ENCODE measurements around the gene DMRT2. TPM values are rescaled to one million over a fixed set of nuclear protein-coding genes. Genes with fewer than 3 reads are reported as not detected.

The DMRT2 gene
- total RNA-seq, 1 donor from 2014 or later: 0.46 TPM

DNA sequence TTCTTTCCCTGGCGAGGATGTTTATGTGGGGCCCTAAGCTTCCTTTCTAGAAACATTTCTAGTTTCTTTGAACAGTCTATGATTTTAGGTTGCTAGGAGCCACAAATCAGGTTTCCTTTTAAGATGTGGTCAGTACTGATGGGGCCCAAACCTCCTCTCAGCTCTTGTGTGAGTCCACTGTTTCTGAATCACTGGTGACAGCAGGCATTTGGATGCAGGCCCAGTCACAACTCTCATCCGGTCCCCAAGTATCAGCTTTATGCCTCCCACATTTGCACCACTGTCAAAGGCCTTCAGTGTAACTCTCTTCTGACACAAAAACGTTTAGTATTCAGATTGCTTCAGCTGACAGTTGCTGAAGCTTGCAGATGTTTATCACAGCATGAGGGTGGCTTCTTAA, 7.8 kb downstream of the DMRT2 start:
- intact Hi-C loops (cut with DNase I): no loop called here
- Histone ChIP-seq H3K4me1 (no peaks in the 10 kb centered on the region), H3K36me3 (no peaks in the 10 kb centered on the region), H3K4me3 (no peak overlapping the region), H3K27me3 (peaks cover 60% of the 10 kb centered on the region), H3K27ac (no peak overlapping the region), H3K9me3 (no peaks in the 10 kb centered on the region)
- no peak for DNase-seq
- ATAC-seq: no peak
- TF ChIP-seq, protein P1, sequence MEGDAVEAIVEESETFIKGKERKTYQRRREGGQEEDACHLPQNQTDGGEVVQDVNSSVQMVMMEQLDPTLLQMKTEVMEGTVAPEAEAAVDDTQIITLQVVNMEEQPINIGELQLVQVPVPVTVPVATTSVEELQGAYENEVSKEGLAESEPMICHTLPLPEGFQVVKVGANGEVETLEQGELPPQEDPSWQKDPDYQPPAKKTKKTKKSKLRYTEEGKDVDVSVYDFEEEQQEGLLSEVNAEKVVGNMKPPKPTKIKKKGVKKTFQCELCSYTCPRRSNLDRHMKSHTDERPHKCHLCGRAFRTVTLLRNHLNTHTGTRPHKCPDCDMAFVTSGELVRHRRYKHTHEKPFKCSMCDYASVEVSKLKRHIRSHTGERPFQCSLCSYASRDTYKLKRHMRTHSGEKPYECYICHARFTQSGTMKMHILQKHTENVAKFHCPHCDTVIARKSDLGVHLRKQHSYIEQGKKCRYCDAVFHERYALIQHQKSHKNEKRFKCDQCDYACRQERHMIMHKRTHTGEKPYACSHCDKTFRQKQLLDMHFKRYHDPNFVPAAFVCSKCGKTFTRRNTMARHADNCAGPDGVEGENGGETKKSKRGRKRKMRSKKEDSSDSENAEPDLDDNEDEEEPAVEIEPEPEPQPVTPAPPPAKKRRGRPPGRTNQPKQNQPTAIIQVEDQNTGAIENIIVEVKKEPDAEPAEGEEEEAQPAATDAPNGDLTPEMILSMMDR (IDR thresholded peaks at IDR 0.05): no peak

DNA sequence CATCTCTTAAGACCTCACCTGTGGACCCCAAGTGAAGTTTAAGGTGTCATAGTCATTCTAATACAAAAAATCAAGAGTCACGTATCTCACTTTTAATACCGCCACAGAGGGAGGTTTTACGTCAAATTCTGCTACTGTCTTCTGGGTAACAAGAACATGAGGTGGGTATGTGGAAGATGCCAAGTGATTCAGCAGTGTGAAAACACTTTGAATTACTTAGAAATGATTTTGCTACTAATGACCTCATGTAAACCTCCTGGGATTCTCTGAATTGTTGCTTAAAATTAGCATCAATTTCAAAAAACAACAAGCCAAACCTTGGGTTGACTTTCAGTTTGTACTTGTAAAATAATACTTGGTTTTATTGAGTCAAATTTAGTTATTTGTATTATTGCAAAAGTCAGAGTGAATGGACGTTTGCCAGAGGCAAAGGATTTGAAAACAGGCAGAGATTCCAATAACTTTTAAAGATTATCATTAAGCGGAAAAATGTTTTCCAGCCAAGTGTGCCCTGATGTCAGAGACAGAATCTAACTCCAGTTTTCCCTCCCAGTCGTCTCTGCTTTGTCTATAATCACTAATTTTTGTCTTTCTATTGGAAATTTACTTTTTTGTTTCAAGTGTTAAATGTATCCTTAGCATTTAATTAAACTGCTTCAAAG, 8.8 kb downstream of the DMRT2 start:
- DNase-seq: no peak
- Histone ChIP-seq H3K36me3 (no peaks in the 10 kb centered on the region), H3K9me3 (no peaks in the 10 kb centered on the region), H3K27ac (no peak overlapping the region), H3K27me3 (peaks cover 49% of the 10 kb centered on the region), H3K4me1 (no peaks in the 10 kb centered on the region), H3K4me3 (no peak overlapping the region)
- intact Hi-C loops (cut with DNase I): no loop called here
- TF ChIP-seq, protein P1 (IDR thresholded peaks at IDR 0.05): no peak
- no peak for ATAC-seq

DNA sequence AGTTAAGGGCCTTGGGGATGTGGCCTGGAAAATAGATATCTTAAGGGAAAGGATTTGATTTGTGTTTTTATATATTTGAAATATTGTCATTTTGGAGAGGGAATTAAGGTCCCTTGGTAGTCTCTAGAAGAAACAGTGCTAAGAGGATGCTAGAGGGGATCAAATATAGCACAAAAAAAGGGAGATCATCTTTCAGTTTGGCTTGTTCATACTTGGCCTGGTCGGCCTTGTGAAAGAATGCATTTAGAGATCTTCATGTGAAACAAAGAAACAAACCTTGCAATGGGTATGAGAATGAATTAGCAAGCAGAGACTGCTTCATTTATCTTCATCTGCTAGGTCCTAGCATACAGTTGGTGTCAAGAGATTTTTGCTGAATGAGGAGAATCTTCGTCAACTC, 15.0 kb downstream of the DMRT2 start:
- Histone ChIP-seq H3K36me3 (no peaks in the 10 kb centered on the region), H3K9me3 (no peaks in the 10 kb centered on the region), H3K4me3 (no peak overlapping the region), H3K27me3 (no peaks in the 10 kb centered on the region), H3K4me1 (no peaks in the 10 kb centered on the region), H3K27ac (no peak overlapping the region)
- DNase-seq (no peak), ATAC-seq (no peak)
- intact Hi-C loops (cut with DNase I): no loop called here
- TF ChIP-seq, protein P1 (IDR thresholded peaks at IDR 0.05): no peak

DNA sequence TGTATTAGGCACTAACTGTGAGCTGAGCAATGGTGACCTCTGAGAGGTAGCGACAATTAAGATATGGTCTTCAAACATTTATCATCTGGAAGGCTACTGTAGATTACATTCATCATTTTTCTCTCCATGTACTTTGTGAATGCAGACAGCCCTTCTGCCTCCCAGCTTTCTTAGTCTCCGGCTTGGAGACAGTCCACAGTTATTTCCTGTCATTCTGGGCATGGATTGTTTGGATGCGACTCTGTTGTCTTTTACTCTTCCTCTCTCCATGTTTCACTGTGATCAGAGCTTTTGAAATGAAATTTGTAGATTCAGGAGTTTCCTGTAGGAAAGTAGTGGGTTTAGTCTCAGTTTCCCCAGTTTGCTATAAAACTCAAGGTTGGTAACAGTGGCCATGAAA, 20.5 kb downstream of the DMRT2 start:
- intact Hi-C loops (cut with DNase I): no loop called here
- Histone ChIP-seq H3K36me3 (no peaks in the 10 kb centered on the region), H3K9me3 (no peaks in the 10 kb centered on the region), H3K27ac (no peak overlapping the region), H3K4me1 (no peaks in the 10 kb centered on the region), H3K4me3 (no peak overlapping the region), H3K27me3 (peaks cover 5% of the 10 kb centered on the region)
- TF ChIP-seq, protein P1 (IDR thresholded peaks at IDR 0.05): no peak
- ATAC-seq (no peak), DNase-seq (no peak)

DNA sequence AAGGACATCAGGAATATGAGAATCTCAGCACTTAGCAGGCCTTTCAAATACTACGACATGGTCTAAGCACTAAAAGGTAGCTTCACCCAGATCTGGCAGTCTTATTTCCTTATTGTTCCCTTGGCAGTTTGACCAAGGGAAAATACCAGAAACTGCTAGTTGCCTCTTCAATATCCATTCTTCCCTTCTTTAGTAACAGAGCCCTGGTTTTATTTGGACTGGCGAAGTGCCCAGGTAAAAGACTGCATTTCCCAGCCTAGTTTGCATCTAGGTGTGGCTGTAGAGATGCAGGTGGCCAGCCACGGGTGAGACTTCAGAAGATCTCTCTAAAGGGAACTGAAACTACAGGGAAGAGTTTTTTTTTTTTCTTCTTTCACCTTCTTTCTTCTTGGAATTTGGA, 21.6 kb downstream of the DMRT2 start:
- no peaks in the 10 kb centered on the region for H3K4me1 ChIP-seq
- no peaks in the 10 kb centered on the region for H3K36me3 ChIP-seq
- H3K4me3 ChIP-seq: no peak overlapping the region
- no peak overlapping the region for H3K27ac ChIP-seq
- no peaks in the 10 kb centered on the region for H3K9me3 ChIP-seq
- intact Hi-C loops (cut with DNase I): no loop called here
- no peak for DNase-seq
- peak; percentile 80 for ATAC-seq
- TF ChIP-seq, protein P1 (IDR thresholded peaks at IDR 0.05): no peak
- H3K27me3 ChIP-seq: peaks cover 10% of the 10 kb centered on the region

DNA sequence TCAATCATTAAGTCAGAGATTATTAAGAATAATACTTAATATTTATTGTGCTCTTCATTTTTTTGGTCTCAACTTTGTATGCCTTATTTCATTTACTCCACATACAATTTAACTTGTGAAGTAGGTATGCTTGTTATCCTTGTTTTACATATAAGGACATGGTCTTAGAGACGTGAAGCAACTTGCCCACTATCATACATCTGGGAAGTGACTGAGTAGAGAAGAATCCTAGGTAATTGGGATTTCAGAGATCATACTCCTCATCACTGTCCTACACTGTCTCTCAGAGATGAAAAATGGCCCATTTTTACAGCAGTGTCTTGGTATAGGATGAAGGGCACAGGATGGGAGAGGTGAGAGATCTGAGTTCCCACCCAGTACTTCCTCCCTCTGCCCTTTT, 23.3 kb downstream of the DMRT2 start:
- no peaks in the 10 kb centered on the region for H3K9me3 ChIP-seq
- TF ChIP-seq, protein P1 (IDR thresholded peaks at IDR 0.05): no peak

More for the DNA sequence above, 23.3 kb downstream of the DMRT2 start:
- Histone ChIP-seq H3K27ac (no peak overlapping the region), H3K27me3 (peaks cover 15% of the 10 kb centered on the region), H3K36me3 (no peaks in the 10 kb centered on the region), H3K4me1 (no peaks in the 10 kb centered on the region), H3K4me3 (no peak overlapping the region)
- no peak for DNase-seq
- intact Hi-C loops (cut with DNase I): no loop called here
- ATAC-seq: no peak

Data from upper lobe of right lung (tissue), 1 donor.